Pancreas (tissue), 10 donors: ENCODE data around the gene CTSW. TPM values are rescaled to one million over a fixed set of nuclear protein-coding genes. Genes with fewer than 3 reads are reported as not detected.

Experiments used
- ATAC-seq, 4 donors: fragments of 200-7000 bp; cut with Tn5 transposase; one replicate each; pipeline versions ENCODE4 v1.8.0 to v1.9.1; 2020; ENCODE audit warnings: mild to moderate bottlenecking in 4 of 4, moderate library complexity in 4 of 4
- DNase-seq, 6 donors: peaks; one replicate each; pipeline ENCODE4 v3.0.0-alpha.2; 2020
- FAIRE-seq: peaks from 2 replicates; lab custom pipeline; 2012; peaks lifted over from hg19 to GRCh38; lab: Jason Lieb, UNC
- H3K27ac ChIP-seq, 4 donors: fragments of 200-600 bp; sonication (generic); 1 replicate in 3 of 4; 2 replicates in 1 of 4; pipeline versions ENCODE4 v1.5.0 to v1.8.0; 2020
- H3K27me3 ChIP-seq, 4 donors: fragments of 200-600 bp; one replicate each; pipeline ENCODE4 v1.8.0; 2021
- H3K36me3 ChIP-seq, 3 donors: fragments of 200-600 bp; sonication (generic) in 1 of 3; one replicate each; pipeline versions ENCODE4 v1.5.0 to v1.8.0; 2020 to 2021
- H3K4me1 ChIP-seq, 3 donors: fragments of 200-600 bp; one replicate each; pipeline ENCODE4 v1.8.0; 2021
- H3K4me3 ChIP-seq, 4 donors: fragments of 200-600 bp; sonication (generic) in 2 of 4; one replicate each; pipeline versions ENCODE4 v1.5.0 to v1.8.0; 2020 to 2021
- H3K9me3 ChIP-seq, 4 donors: fragments of 200-600 bp; one replicate each; pipeline ENCODE4 v1.8.0; 2021
- CTCF ChIP-seq, 4 donors: fragments of 200-600 bp; sonication (generic) in 3 of 4; IDR thresholded peaks; one replicate each; pipeline versions ENCODE4 v1.5.0 to v1.8.0; 2021; ENCODE audit warnings: antibody characterized with exemption in 4 of 4
- WGBS, 2 donors: extraction: QIAGEN DNeasy Blood & Tissue Kit; methylation state at CpG; one replicate each; pipeline ENCODE4 v1.1.7; 2013; 5-methylcytosine and 5-hydroxymethylcytosine counted together
- intact Hi-C, 3 donors: fragments of 100-400 bp; cut with DNase I; formaldehyde crosslinking; loops; one replicate each; pipeline versions ENCODE4 v1.11.1 to v1.14.2; 2022
- polyA plus RNA-seq, 2 donors: library from polyadenylated mRNA; stranded (reverse); fragments of 200-250 nt; gene quantifications; one replicate each; pipeline ENCODE4 v1.2.3, GENCODE V29; 2013
- total RNA-seq, 6 donors: library from RNA; stranded (reverse); fragmentation: NEBNext Ultra II Directional in 4 of 6; extraction: Animal tissue kit (Norgen Biotek cat#: 25700) in 4 of 6; gene quantifications; one replicate each; pipeline versions ENCODE4 v1.2.1 to v1.2.4, GENCODE V29; 2021 to 2023
- donor health status: healthy with polysubstance abuse.
- donor health status: DM: no; HTN: no; CAD: no; lungs with moderate emphysema.
- donor health status: DM: no; HTN: no; CAD: no.
- donor health status: control.
- donor health status: control.
- donor health status: Bipolar disorder and iron deficiency.
- donor health status: DM: yes; HTN: yes; CAD: no.
- donor health status: DM: no; HTN: no; CAD: no.
- donor health status: DM: no; HTN: no; CAD: no.
- donor health status: DM: yes; HTN: yes; CAD: no.

CTSW gene
- total and polyA plus RNA-seq, 8 donors, result 0.14 to 0.72 (median 0.46) TPM; not detected in 1

- WGBS, 2 donors, result 90 to 94% methylated on average over 12 of the region's 12 CpGs
- peaks cover 4 to 19% (median 7%) of the 10 kb centered on the region in 3 donors for H3K4me1 ChIP-seq
- ATAC-seq, result no peak
- H3K4me3 ChIP-seq, result no peak overlapping the region
- no peak for TF ChIP-seq CTCF (IDR thresholded peaks at IDR 0.05)
- no peaks in the 10 kb centered on the region for H3K27me3 ChIP-seq
- FAIRE-seq, result no peak
- H3K27ac ChIP-seq, result no peak overlapping the region
- peak in 1 of 6 donors; percentile 19 for DNase-seq
- intact Hi-C loops, result loop anchor here in 1 of 3 donors (5.0 kb wide), 2 partner anchors 101 to 174 kb away; partner anchors contain the start of gene KAT5
- peaks cover 0 to 4% (median 0%) of the 10 kb centered on the region in 3 donors for H3K36me3 ChIP-seq
- H3K9me3 ChIP-seq, result no peaks in the 10 kb centered on the region
These were observed 6.3 kb downstream of the CTSW start for GRCh38 chr11:65885808-65886536.

DNA sequence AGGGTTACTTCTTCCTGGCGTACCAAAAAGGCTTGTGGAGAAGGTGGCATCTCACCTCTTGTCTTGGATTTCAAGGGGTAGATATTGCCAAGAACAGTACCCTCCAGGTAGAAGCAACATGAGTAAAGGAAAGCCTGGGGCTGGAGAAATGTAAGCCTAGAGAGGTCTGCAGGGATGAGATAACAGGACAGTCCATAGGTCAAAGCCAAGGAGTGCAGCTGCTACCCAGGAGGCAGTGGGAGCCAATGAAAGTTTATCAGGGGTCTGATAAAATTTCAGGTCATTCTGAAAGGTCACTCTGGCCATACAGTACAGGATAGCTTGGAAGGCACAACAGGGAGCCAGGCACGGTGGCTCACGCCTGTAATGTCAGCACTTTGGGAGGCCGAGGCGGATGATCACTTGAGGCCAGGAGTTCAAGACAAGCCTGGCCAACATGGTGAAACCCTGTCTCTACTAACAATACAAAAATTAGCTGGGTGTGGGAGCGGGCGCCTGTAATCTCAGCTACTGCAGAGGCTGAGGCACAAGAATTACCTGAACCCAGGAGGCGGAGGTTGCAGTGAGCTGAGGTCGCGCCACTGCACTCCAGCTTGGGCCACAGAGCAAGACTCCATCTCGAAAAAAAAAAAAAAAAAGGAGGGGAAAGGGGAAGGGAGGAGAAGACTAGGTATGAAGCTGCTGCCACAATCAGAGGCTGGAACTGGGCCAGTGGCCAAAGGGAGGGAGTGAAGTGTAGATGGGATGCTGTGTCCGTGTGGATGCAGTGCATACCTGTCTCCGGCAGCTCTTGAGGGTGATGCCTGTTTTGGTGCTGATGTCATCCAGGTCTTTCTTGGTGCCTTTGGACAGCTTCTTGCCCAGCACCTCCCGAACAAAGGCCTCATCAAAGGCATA is 7.4 kb downstream of the CTSW start:
- Histone ChIP-seq H3K4me1 (peaks cover 7 to 29% (median 11%) of the 10 kb centered on the region in 3 donors), H3K36me3 (peaks cover 0 to 4% (median 0%) of the 10 kb centered on the region in 3 donors), H3K27ac (peak overlapping the region in 2 of 4 donors; percentile 91 to 93), H3K27me3 (no peaks in the 10 kb centered on the region), H3K4me3 (peak overlapping the region in 2 of 4 donors; percentile 66 to 82), H3K9me3 (no peaks in the 10 kb centered on the region)
- no peak for TF ChIP-seq CTCF (IDR thresholded peaks at IDR 0.05)
- intact Hi-C loops, result loop anchor here in 1 of 3 donors (5.0 kb wide), 2 partner anchors 100 to 175 kb away; partner anchors contain the start of gene KAT5
- ATAC-seq (no peak), FAIRE-seq (no peak), DNase-seq (peak in 2 of 6 donors; percentile 63 to 65)
- 76 to 88% methylated on average over 14 of the region's 14 CpGs for WGBS, 2 donors

DNA sequence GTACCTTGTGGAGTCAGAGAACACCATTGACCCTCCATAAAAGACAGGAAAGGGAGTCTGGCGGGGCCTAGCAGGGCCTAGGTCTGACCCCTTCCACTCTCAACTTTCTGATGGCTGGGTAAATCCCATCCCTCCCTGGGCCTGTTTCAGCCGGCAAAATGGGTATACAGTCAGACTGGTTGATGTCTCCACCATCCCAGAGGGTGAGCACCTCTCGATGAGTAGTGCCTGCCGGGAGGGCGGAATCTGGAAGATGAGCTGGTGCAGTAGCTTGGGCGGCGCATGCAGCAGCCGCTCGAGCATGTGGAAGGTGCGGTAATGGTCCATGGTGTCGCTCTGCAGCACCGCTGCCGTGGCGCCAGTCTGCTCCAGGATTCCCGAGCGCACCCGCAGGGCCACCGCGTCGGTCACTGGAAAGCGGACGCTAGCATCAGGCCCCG is 8.1 kb downstream of the CTSW start:
- 4 to 7% methylated on average over 23 of the region's 23 CpGs for WGBS, 2 donors
- H3K27me3 ChIP-seq, result no peaks in the 10 kb centered on the region
- peak in 2 of 4 donors; percentile 0 for ATAC-seq
- H3K4me3 ChIP-seq, result peak overlapping the region; percentile 65 to 82 (median 66)
- H3K4me1 ChIP-seq, result peaks cover 7 to 31% (median 11%) of the 10 kb centered on the region in 3 donors
- intact Hi-C loops, result loop anchor here in 1 of 3 donors (5.0 kb wide), 2 partner anchors 100 to 175 kb away; partner anchors contain the start of gene KAT5
- no peak for DNase-seq
- peak overlapping the region; percentile 63 to 93 (median 86) for H3K27ac ChIP-seq
- H3K9me3 ChIP-seq, result no peaks in the 10 kb centered on the region
- FAIRE-seq, result no peak
- H3K36me3 ChIP-seq, result peaks cover 0 to 4% (median 0%) of the 10 kb centered on the region in 3 donors
- no peak for TF ChIP-seq CTCF (IDR thresholded peaks at IDR 0.05)

- no peaks in the 10 kb centered on the region for H3K27me3 ChIP-seq
- H3K9me3 ChIP-seq, result no peaks in the 10 kb centered on the region
- H3K4me1 ChIP-seq, result peaks cover 7 to 31% (median 11%) of the 10 kb centered on the region in 3 donors
- ATAC-seq (peak; percentile 84 to 89 (median 85)), DNase-seq (peak; percentile 97 to 99 (median 98)), FAIRE-seq (no peak)
- 0% methylated on average over 40 to 57 of the region's 57 CpGs for WGBS, 2 donors
- TF ChIP-seq CTCF (IDR thresholded peaks at IDR 0.05), result peak; percentile 75 to 90 (median 90)
- peak within 1 kb of the TSS; percentile 63 to 93 (median 86) for H3K27ac ChIP-seq
- H3K4me3 ChIP-seq, result peak within 1 kb of the TSS; percentile 65 to 82 (median 66)
- intact Hi-C loops, result loop anchor here in 1 of 3 donors (5.0 kb wide), 2 partner anchors 99 to 176 kb away; partner anchors contain the start of gene KAT5
- peaks cover 0 to 4% (median 0%) of the 10 kb centered on the region in 3 donors for H3K36me3 ChIP-seq
These were observed 8.7 kb downstream of the CTSW start, which contains the start of gene FIBP for GRCh38 chr11:65888163-65888814. FIBP (minus strand) TSS chr11:65888471; CDS start chr11:65888418, 53 bp downstream.
